Measurements from ENCODE around the gene LRRC75B. TPM values are rescaled to one million over a fixed set of nuclear protein-coding genes. Genes with fewer than 3 reads are reported as not detected.

The LRRC75B gene
- total RNA-seq, 1 donor from 2014 or later: 10.2 TPM

- TF ChIP-seq, protein P1, sequence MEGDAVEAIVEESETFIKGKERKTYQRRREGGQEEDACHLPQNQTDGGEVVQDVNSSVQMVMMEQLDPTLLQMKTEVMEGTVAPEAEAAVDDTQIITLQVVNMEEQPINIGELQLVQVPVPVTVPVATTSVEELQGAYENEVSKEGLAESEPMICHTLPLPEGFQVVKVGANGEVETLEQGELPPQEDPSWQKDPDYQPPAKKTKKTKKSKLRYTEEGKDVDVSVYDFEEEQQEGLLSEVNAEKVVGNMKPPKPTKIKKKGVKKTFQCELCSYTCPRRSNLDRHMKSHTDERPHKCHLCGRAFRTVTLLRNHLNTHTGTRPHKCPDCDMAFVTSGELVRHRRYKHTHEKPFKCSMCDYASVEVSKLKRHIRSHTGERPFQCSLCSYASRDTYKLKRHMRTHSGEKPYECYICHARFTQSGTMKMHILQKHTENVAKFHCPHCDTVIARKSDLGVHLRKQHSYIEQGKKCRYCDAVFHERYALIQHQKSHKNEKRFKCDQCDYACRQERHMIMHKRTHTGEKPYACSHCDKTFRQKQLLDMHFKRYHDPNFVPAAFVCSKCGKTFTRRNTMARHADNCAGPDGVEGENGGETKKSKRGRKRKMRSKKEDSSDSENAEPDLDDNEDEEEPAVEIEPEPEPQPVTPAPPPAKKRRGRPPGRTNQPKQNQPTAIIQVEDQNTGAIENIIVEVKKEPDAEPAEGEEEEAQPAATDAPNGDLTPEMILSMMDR (IDR thresholded peaks at IDR 0.05): no peak
- no peaks in the 10 kb centered on the region for H3K9me3 ChIP-seq
- intact Hi-C loops (cut with DNase I): no loop called here
- no peaks in the 10 kb centered on the region for H3K27me3 ChIP-seq (ENCODE audit: low read depth)
- no peak for ATAC-seq
- no peak for DNase-seq
- no peak overlapping the region for H3K27ac ChIP-seq
- H3K4me1 ChIP-seq: peaks cover 9% of the 10 kb centered on the region
- H3K4me3 ChIP-seq: no peak overlapping the region
- H3K36me3 ChIP-seq: peaks cover 27% of the 10 kb centered on the region
Observed at GRCh38 chr22:24536089-24536488, 56.8 kb downstream of the LRRC75B start.

Other genes starting within 250 kb of the LRRC75B start
- gene ADORA2A, start 165.5 kb downstream of the LRRC75B start, total RNA-seq: 16.0 TPM
- gene UPB1, start 97.7 kb downstream of the LRRC75B start, total RNA-seq: 1.2 TPM
- 120 TPM for gene GUCD1, start 37.9 kb downstream of the LRRC75B start, total RNA-seq
- gene SNRPD3, start 37.1 kb downstream of the LRRC75B start, total RNA-seq: 66.8 TPM
- 65.1 TPM for gene GGT1, start 10.1 kb upstream of the LRRC75B start, total RNA-seq
- not detected for gene PIWIL3, start 181.6 kb upstream of the LRRC75B start, total RNA-seq
- 2.9 TPM for gene SGSM1, start 213.1 kb upstream of the LRRC75B start, total RNA-seq

Data from lower lobe of right lung (tissue), 2 donors.